HepG2 (cell line): ENCODE results near the gene FHDC1. TPM values are rescaled to one million over a fixed set of nuclear protein-coding genes. Genes with fewer than 3 reads are reported as not detected.
A peak's percentile ranks its signal among the peaks of the same experiment; 100 is the strongest.

Experiments used
- CHCHD3 ChIP-seq: sonication (generic); formaldehyde crosslinking; IDR thresholded peaks from 2 replicates; pipeline ENCODE4 v1.8.0; 2022; ENCODE audit warnings: mild to moderate bottlenecking, missing genetic modification reagents, moderate library complexity
- CREM ChIP-seq, 2 experiments: sonication (generic) in 1 of 2; formaldehyde crosslinking in 1 of 2; IDR thresholded peaks; 2 replicates each; pipeline versions ENCODE4 v1.4.0 to v1.6.1; 2016 to 2020; ENCODE audit warnings: antibody characterized with exemption in 1 of 2, mild to moderate bottlenecking in 1 of 2, missing genetic modification reagents in 1 of 2
- ELF4 ChIP-seq: sonication (generic); formaldehyde crosslinking; IDR thresholded peaks from 2 replicates; pipeline ENCODE4 v1.5.0; 2020; ENCODE audit warnings: missing genetic modification reagents, mild to moderate bottlenecking, moderate library complexity, borderline replicate concordance
- HOXA5 ChIP-seq: sonication (generic); formaldehyde crosslinking; IDR thresholded peaks from 2 replicates; pipeline ENCODE4 v1.4.0; 2020; ENCODE audit warnings: missing genetic modification reagents
- HOXA7 ChIP-seq: sonication (generic); formaldehyde crosslinking; IDR thresholded peaks from 2 replicates; pipeline ENCODE4 v1.8.1; 2022; ENCODE audit warnings: mild to moderate bottlenecking, missing genetic modification reagents, moderate library complexity
- KDM4B ChIP-seq: sonication (generic); formaldehyde crosslinking; IDR thresholded peaks from 2 replicates; pipeline ENCODE4 v1.4.0; 2020; ENCODE audit warnings: missing genetic modification reagents
- LCORL ChIP-seq, 2 experiments: fragments of 450-650 bp in 1 of 2; sonication (generic) in 1 of 2; formaldehyde crosslinking in 1 of 2; IDR thresholded peaks; 2 replicates each; pipeline versions ENCODE4 v1.5.0 to v1.6.1; 2017 to 2020; ENCODE audit warnings: antibody characterized with exemption in 1 of 2, missing genetic modification reagents in 1 of 2
- NFE2L1 ChIP-seq: sonication (generic); formaldehyde crosslinking; IDR thresholded peaks from 2 replicates; pipeline ENCODE4 v1.4.0; 2020; ENCODE audit warnings: missing genetic modification reagents, mild to moderate bottlenecking, borderline replicate concordance
- NFE2L2 ChIP-seq: fragments of 150-350 bp; IDR thresholded peaks from 2 replicates; pipeline ENCODE4 v1.6.1; 2014; ENCODE audit warnings: low read length
- NFRKB ChIP-seq: fragments of 450-650 bp; IDR thresholded peaks from 2 replicates; pipeline ENCODE4 v1.6.1; 2017
- PHF21A ChIP-seq: sonication (generic); formaldehyde crosslinking; IDR thresholded peaks from 2 replicates; pipeline ENCODE4 v1.5.0; 2020; ENCODE audit warnings: mild to moderate bottlenecking, missing genetic modification reagents
- RNF2 ChIP-seq: fragments of 450-650 bp; conservative IDR thresholded peaks from 2 replicates; pipeline ENCODE4 v1.6.1; 2016; ENCODE audit warnings: low read depth
- SRSF1 ChIP-seq: fragments of 200-400 bp; formaldehyde crosslinking; optimal IDR thresholded peaks from 2 replicates; pipeline ENCODE3; 2017; ENCODE audit warnings: mild to moderate bottlenecking, low read depth, low read length, moderate library complexity
- STAG1 ChIP-seq: sonication (generic); formaldehyde crosslinking; IDR thresholded peaks from 2 replicates; pipeline ENCODE4 v1.4.0; 2020; ENCODE audit warnings: missing genetic modification reagents
- THYN1 ChIP-seq: sonication (generic); formaldehyde crosslinking; IDR thresholded peaks from 2 replicates; pipeline ENCODE4 v1.8.1; 2023; ENCODE audit warnings: low read depth, mild to moderate bottlenecking, moderate library complexity, missing genetic modification reagents, borderline replicate concordance
- TP53 ChIP-seq: sonication (generic); formaldehyde crosslinking; conservative IDR thresholded peaks from 2 replicates; pipeline ENCODE4 v1.4.0; 2020; ENCODE audit warnings: missing genetic modification reagents
- ZFY ChIP-seq: sonication (generic); formaldehyde crosslinking; IDR thresholded peaks from 2 replicates; pipeline ENCODE4 v1.4.0; 2020; ENCODE audit warnings: missing genetic modification reagents
- ZNF282 ChIP-seq: fragments of 450-650 bp; IDR thresholded peaks from 2 replicates; pipeline ENCODE4 v1.6.1; 2018; ENCODE audit not compliant: partially characterized antibody
- ZNF333 ChIP-seq: sonication (generic); formaldehyde crosslinking; IDR thresholded peaks from 2 replicates; pipeline ENCODE4 v1.4.0; 2020; ENCODE audit warnings: mild to moderate bottlenecking, missing genetic modification reagents, borderline replicate concordance
- ZNF33A ChIP-seq: sonication (generic); formaldehyde crosslinking; IDR thresholded peaks from 2 replicates; pipeline ENCODE4 v1.5.1; 2020; ENCODE audit warnings: missing genetic modification reagents, mild to moderate bottlenecking, moderate library complexity, borderline replicate concordance
- ZNF431 ChIP-seq: sonication (generic); formaldehyde crosslinking; IDR thresholded peaks from 2 replicates; pipeline ENCODE4 v1.9.0; 2022; ENCODE audit warnings: missing genetic modification reagents, low read depth, mild to moderate bottlenecking, borderline replicate concordance
- ZNF605 ChIP-seq: sonication (generic); formaldehyde crosslinking; IDR thresholded peaks from 2 replicates; pipeline ENCODE4 v1.8.0; 2022; ENCODE audit warnings: mild to moderate bottlenecking, missing genetic modification reagents
- ZNF749 ChIP-seq: sonication (generic); formaldehyde crosslinking; IDR thresholded peaks from 2 replicates; pipeline ENCODE4 v1.8.0; 2022; ENCODE audit warnings: mild to moderate bottlenecking, missing genetic modification reagents, moderate library complexity, borderline replicate concordance
- ZNF761 ChIP-seq: sonication (generic); formaldehyde crosslinking; conservative IDR thresholded peaks from 2 replicates; pipeline ENCODE4 v1.4.0; 2020; ENCODE audit warnings: mild to moderate bottlenecking, missing genetic modification reagents
- ZNF841 ChIP-seq: sonication (generic); formaldehyde crosslinking; IDR thresholded peaks from 2 replicates; pipeline ENCODE4 v1.8.1; 2023; ENCODE audit warnings: missing genetic modification reagents, borderline replicate concordance
- ZNF850 ChIP-seq: sonication (generic); formaldehyde crosslinking; conservative IDR thresholded peaks from 2 replicates; pipeline ENCODE4 v1.9.0; 2021; ENCODE audit warnings: mild to moderate bottlenecking, missing genetic modification reagents
- ZNF891 ChIP-seq: sonication (generic); formaldehyde crosslinking; IDR thresholded peaks from 2 replicates; pipeline ENCODE4 v1.5.0; 2020; ENCODE audit warnings: mild to moderate bottlenecking, missing genetic modification reagents
- polyA plus RNA-seq, 8 experiments: library from polyadenylated mRNA; depleted of rRNA in 3 of 8; stranded (reverse) in 7 of 8; unstranded in 1 of 8; fragments of >200 nt; fragmentation: Illumina TruSeq in 4 of 8; extraction: Trizol in 4 of 8; gene quantifications; 2 replicates each; pipeline versions ENCODE4 v1.2.1 to v1.2.3, GENCODE V29; 2011 to 2016; ENCODE audit warnings: low read depth in 4 of 8, missing spikeins in 1 of 8, mixed read lengths in 1 of 8; ENCODE audit not compliant: insufficient read depth in 1 of 8
- total RNA-seq, 5 experiments: library from RNA; depleted of rRNA; stranded (reverse); fragments of >200 nt; fragmentation: Illumina TruSeq; extraction: Trizol; gene quantifications; 2 replicates each; pipeline ENCODE4 v1.2.3, GENCODE V29; 2016; ENCODE audit warnings: low read depth in 1 of 5
- TF ChIP-seq, protein P1 (sequence below): IDR thresholded peaks from 2 replicates; pipeline ENCODE4 v1.6.1; 2016; ENCODE audit warnings: mild to moderate bottlenecking, missing biosample characterization, missing genetic modification reagents
- TF ChIP-seq, protein P2 (sequence below), 2 experiments: fragments of 450-650 bp in 1 of 2; sonication (generic) in 1 of 2; formaldehyde crosslinking; IDR thresholded peaks; 2 replicates each; pipeline versions ENCODE4 v1.5.0 to v1.8.0; 2020 to 2022; ENCODE audit warnings: mild to moderate bottlenecking in 1 of 2, missing genetic modification reagents in 1 of 2
- TF ChIP-seq, protein P3 (sequence below): sonication (generic); formaldehyde crosslinking; IDR thresholded peaks from 2 replicates; pipeline ENCODE4 v1.5.0; 2020; ENCODE audit warnings: missing genetic modification reagents

The FHDC1 gene
- total and polyA plus RNA-seq, 2 of the 13 experiments (the other 11 are each of a cell fraction or from before 2014, with no cell fraction given): 0.07 to 0.15 TPM

DNA sequence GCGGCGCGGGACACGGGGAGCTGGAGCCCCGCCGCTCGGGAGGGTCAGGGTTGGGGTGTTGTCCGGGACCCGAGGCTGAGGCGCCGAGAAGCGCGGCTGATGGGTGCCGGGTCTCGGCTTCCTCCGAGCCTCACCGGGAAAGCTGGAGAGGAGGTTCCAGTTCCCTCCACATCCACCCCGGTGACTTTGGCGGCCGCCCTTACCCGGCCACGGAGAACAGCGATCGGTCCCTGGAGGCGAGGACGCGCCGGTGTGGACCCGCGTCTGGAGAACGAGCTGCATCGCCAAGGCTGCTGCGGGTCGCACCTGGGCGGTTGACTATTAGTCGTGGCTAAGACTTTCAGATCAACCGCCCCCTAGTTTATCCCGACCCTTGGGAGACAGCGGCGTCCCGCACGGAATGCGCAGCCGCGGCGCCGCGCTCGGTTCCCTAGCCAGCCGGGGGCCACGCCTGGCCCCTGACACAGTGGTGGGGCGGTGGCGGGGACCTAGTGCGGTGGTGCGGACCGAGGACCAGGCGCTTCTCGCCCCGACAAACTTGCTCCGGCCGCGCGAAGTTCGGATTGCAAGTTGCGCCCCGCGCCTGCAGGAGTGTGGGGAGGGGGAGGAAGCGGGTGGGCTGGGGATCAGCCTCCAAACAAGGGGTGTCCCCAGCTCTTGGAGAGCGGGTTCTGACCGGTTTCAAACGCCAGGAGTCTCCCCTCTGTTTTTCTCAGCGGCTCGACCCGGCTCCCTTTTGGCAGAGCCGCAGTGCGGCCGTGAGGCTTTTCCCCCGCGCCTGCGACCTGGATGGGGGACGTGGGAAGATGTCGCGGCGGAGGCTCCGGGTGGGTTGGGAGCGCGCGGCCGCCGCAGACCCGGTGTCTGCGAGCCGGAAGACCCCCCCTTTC is 568 bp downstream of the FHDC1 start (continued):
- TF ChIP-seq CREM (IDR thresholded peaks at IDR 0.05): no peak
- no peak for TF ChIP-seq CREM (CRISPR knock-in tag; IDR thresholded peaks at IDR 0.05)
- TF ChIP-seq ZNF891 (CRISPR knock-in tag): peak; percentile 56; the same call in 1 of the 2 replicates
- TF ChIP-seq TP53 (CRISPR knock-in tag): no peak
- TF ChIP-seq NFE2L2: no peak
- TF ChIP-seq ZNF850 (CRISPR knock-in tag): no peak
- TF ChIP-seq CHCHD3 (CRISPR knock-in tag): no peak
- TF ChIP-seq, protein P1, sequence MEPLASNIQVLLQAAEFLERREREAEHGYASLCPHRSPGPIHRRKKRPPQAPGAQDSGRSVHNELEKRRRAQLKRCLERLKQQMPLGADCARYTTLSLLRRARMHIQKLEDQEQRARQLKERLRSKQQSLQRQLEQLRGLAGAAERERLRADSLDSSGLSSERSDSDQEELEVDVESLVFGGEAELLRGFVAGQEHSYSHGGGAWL (CRISPR knock-in tag): no peak
- TF ChIP-seq THYN1 (CRISPR knock-in tag): no peak
- TF ChIP-seq ZNF431 (CRISPR knock-in tag): no peak
- no peak for TF ChIP-seq ZNF33A (CRISPR knock-in tag)
- TF ChIP-seq ZNF605 (CRISPR knock-in tag): no peak
- TF ChIP-seq HOXA7 (CRISPR knock-in tag): no peak
- no peak for TF ChIP-seq STAG1 (CRISPR knock-in tag)
- TF ChIP-seq ZFY (CRISPR knock-in tag): 0 out of 2 replicates have a peak, but pooled peaks have one; percentile 9
- TF ChIP-seq SRSF1: peak; percentile 12
- TF ChIP-seq ZNF841 (CRISPR knock-in tag): no peak
- TF ChIP-seq PHF21A (CRISPR knock-in tag): no peak
- TF ChIP-seq ZNF282: no peak
- TF ChIP-seq LCORL (IDR thresholded peaks at IDR 0.05): no peak
- no peak for TF ChIP-seq LCORL (CRISPR knock-in tag; IDR thresholded peaks at IDR 0.05)
- TF ChIP-seq, protein P2, sequence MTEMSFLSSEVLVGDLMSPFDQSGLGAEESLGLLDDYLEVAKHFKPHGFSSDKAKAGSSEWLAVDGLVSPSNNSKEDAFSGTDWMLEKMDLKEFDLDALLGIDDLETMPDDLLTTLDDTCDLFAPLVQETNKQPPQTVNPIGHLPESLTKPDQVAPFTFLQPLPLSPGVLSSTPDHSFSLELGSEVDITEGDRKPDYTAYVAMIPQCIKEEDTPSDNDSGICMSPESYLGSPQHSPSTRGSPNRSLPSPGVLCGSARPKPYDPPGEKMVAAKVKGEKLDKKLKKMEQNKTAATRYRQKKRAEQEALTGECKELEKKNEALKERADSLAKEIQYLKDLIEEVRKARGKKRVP (CRISPR knock-in tag; IDR thresholded peaks at IDR 0.05): no peak
- no peak for TF ChIP-seq KDM4B
- no peak for TF ChIP-seq ZNF333 (CRISPR knock-in tag)
- no peak for TF ChIP-seq ZNF761 (CRISPR knock-in tag)
- no peak for TF ChIP-seq NFE2L1 (CRISPR knock-in tag)
- TF ChIP-seq RNF2: peak; percentile 48; the same call in 1 of the 2 replicates
- TF ChIP-seq, protein P3, sequence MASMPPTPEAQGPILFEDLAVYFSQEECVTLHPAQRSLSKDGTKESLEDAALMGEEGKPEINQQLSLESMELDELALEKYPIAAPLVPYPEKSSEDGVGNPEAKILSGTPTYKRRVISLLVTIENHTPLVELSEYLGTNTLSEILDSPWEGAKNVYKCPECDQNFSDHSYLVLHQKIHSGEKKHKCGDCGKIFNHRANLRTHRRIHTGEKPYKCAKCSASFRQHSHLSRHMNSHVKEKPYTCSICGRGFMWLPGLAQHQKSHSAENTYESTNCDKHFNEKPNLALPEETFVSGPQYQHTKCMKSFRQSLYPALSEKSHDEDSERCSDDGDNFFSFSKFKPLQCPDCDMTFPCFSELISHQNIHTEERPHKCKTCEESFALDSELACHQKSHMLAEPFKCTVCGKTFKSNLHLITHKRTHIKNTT (CRISPR knock-in tag): no peak
- TF ChIP-seq NFRKB: no peak
- TF ChIP-seq ELF4 (CRISPR knock-in tag): no peak
- no peak for TF ChIP-seq HOXA5 (CRISPR knock-in tag)
- TF ChIP-seq ZNF749 (CRISPR knock-in tag): no peak
